HL-60 (cell line): Measurements from ENCODE around the gene FBXO11.

ENCODE experiments used
- DNase-seq, 2 experiments: peaks; one replicate each; pipeline ENCODE4 v3.0.0-alpha.2; 2010 to 2020; ENCODE audit warnings: low read depth in 1 of 2, low spot score in 1 of 2
- H3K27ac ChIP-seq: fragments of 250-450 bp; sonication (Bioruptor Pico); replicated peaks from 2 replicates; pipeline ENCODE4 v1.5.1; 2020; ENCODE audit warnings: mild to moderate bottlenecking, moderate library complexity
- H3K27me3 ChIP-seq: fragments of 250-450 bp; sonication (Bioruptor Pico); 2 replicates; pipeline ENCODE4 v1.5.1; 2021; ENCODE audit warnings: mild to moderate bottlenecking, moderate library complexity; ENCODE audit not compliant: insufficient read depth, poor library complexity, severe bottlenecking
- H3K4me3 ChIP-seq: replicated peaks from 2 replicates; pipeline ENCODE4 v1.5.1; 2011; ENCODE audit warnings: mild to moderate bottlenecking, control low read depth, low read length; ENCODE audit not compliant: insufficient read depth
- CTCF ChIP-seq: IDR thresholded peaks from one replicate; pipeline ENCODE4 v1.5.1; 2011; ENCODE audit warnings: low read length, control low read depth, inconsistent platforms; ENCODE audit not compliant: insufficient read depth
- GABPA ChIP-seq: IDR thresholded peaks from 2 replicates; pipeline ENCODE4 v1.6.1; 2012; ENCODE audit warnings: low read depth
- POLR2AphosphoS5 ChIP-seq: IDR thresholded peaks from 2 replicates; pipeline ENCODE4 v1.6.1; 2012; ENCODE audit warnings: low read depth
- REST ChIP-seq: IDR thresholded peaks from 2 replicates; pipeline ENCODE4 v1.6.1; 2012; ENCODE audit warnings: low read depth; ENCODE audit not compliant: insufficient replicate concordance
- SPI1 ChIP-seq: IDR thresholded peaks from 2 replicates; pipeline ENCODE4 v1.6.1; 2012; ENCODE audit warnings: low read depth, mild to moderate bottlenecking, borderline replicate concordance

Gene FBXO11

GRCh38 chr2:47896450-47896968 lies 9.8 kb downstream of the FBXO11 start:
- no peak overlapping the region for H3K4me3 ChIP-seq

GRCh38 chr2:47893771-47894170 lies 12.5 kb downstream of the FBXO11 start:
- H3K27me3 ChIP-seq = no peaks in the 10 kb centered on the region
- H3K27ac ChIP-seq = no peak overlapping the region
- no peak overlapping the region for H3K4me3 ChIP-seq
- TF ChIP-seq SPI1 (no peak), REST (no peak), CTCF (no peak), GABPA (no peak), POLR2AphosphoS5 (no peak)
- DNase-seq = no peak

More at GRCh38 chr2:47896450-47896968, 9.8 kb downstream of the FBXO11 start:
- no peak for TF ChIP-seq GABPA
- H3K27ac ChIP-seq = no peak overlapping the region
- no peak for DNase-seq
- no peaks in the 10 kb centered on the region for H3K27me3 ChIP-seq

GRCh38 chr2:47892338-47892730 lies 14.0 kb downstream of the FBXO11 start:
- Histone ChIP-seq H3K27me3 (no peaks in the 10 kb centered on the region), H3K27ac (no peak overlapping the region), H3K4me3 (no peak overlapping the region)
- DNase-seq = no peak
- TF ChIP-seq GABPA (no peak), CTCF (no peak), REST (no peak), POLR2AphosphoS5 (no peak), SPI1 (no peak)

- Histone ChIP-seq H3K4me3 (no peak overlapping the region), H3K27me3 (no peaks in the 10 kb centered on the region), H3K27ac (no peak overlapping the region)
- DNase-seq = no peak
- TF ChIP-seq REST (no peak), GABPA (no peak), CTCF (no peak), SPI1 (no peak), POLR2AphosphoS5 (no peak)
Observed at GRCh38 chr2:47891369-47892337, 14.6 kb downstream of the FBXO11 start.
